ENCODE data around the gene SLC25A21.

SLC25A21 gene

GRCh38 chr14:36757734-36758601 lies 414.4 kb downstream of the SLC25A21 start:
- no peak for DNase-seq (ENCODE audit: low read depth)

DNA sequence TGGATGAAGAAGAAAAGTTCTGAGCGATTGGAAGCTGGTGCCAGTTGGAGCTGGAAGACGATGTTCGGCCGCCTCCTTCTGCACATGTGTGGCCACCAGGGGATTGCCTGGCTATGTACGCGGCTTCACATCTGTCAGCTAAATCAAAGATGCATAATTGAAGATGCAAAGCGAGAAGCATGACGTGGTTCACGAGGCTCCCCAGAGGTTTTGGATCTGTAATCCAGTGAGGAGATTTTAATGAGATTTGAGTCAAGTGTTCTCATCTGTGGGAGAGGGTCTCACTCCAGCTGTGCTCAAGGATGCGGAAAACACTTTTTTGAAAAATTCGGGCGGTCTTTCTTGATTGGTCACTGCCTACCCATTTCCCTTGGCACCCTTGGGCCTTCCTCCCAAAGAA lies 416.2 kb downstream of the SLC25A21 start:
- DNase-seq (ENCODE audit: low read depth) = no peak

DNA sequence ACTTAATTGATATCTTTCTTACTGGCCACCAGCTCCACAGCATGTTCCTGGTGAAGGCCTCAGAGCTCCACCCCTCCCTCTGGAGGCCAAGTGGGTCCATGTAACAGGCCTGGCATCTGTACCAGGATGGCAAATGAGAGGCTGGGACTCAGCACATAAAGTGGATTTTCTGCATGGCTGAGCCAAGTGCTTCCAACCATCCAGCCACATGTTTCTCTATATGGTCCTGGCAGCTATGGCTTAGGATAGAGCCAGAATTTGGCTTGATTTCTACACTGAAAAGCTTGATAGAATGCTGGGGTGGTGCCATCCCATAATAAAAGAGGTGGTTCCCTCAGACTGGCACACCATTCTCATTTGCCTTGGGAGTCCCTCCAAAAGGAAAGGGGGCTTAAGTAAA lies 416.6 kb downstream of the SLC25A21 start:
- no peak for DNase-seq (ENCODE audit: low read depth)

- no peak for DNase-seq (ENCODE audit: low read depth)
Observed at GRCh38 chr14:36751920-36752319, 420.5 kb downstream of the SLC25A21 start.

DNA sequence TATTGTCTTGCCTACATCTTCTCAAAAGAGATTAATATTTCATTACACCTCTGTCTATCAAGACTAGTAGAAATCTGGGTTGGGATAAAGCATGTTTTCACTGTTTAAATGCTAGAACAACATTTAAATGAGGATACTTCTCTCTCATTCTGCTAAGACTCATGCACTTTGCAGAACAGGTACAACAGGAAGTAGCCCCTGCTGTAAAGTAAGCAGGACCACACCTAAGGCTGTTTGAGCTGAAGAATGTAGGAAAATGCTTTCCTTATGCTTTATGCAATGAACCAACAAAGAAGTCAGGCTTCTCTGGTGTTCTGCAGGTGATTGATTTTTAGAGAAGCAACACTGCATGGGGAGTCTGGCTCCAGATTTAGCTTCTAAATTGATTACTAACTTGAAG lies 421.3 kb downstream of the SLC25A21 start:
- no peak for DNase-seq (ENCODE audit: low read depth)

DNA sequence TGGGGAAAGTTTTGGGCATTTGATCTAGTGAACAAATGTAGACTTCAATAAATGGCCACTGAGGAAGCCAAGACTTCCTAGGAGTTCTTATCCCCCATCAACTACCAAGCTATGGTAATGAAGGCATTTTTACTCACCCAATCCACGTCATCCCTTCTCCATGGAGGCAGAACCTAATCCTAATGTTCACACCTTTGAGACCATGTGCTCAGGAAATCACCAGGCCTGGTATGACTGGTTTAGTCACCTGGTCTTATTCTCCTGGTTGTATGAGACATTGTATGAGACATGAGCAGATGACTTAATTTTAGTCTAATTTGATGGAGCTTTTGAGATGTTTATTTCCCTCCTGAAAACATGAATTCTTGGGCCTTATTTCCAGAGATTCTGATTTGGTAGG lies 422.2 kb downstream of the SLC25A21 start:
- no peak for DNase-seq (ENCODE audit: low read depth)

DNA sequence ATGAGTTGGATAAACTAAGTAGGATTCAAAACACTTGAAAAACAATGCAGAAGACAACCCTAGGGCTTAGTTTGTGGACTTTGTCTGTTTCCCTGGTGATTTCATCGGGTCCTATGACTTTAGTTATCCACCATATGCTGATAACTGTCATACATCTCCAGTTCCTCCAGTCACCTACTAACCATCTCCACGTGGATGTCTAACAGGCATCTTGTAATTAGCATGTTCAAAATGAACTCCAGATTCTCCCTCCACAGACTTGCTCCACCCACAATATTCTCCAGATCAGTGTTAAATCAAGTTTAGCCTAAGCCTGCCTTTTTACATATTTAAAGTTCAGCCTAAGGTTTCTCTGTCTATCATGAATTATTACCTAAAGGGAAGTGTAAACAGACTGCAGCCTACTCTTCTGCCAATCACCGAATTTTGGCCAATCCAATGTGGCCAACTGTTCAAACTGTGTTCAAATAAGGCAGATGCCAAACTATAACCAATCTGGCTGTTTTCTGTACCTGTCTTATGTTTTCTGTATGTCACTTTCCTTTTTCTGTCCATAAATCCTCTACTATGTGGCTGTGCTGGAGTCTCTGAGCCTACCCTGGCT lies 423.7 kb downstream of the SLC25A21 start:
- no peak for DNase-seq (ENCODE audit: low read depth)

- peak; percentile 2 for DNase-seq (ENCODE audit: low read depth)
Observed at GRCh38 chr14:36747411-36748184, 424.8 kb downstream of the SLC25A21 start.

DNA sequence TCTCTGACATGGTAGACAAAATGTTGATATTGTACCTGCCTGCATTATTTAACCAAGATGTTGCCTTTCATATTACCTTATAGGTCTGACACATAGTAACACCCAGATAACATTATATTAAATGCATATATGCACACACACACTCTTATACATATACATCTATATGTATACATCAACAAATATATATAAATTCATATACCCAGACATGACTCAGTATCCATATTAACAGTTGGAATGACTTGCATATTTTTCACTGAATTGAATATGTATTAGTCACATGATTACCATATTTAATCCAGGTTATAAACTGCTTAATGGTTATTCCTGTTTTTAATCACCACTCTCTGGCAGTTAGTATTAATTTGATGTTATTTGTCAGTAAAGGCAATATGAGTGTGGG lies 425.5 kb downstream of the SLC25A21 start:
- DNase-seq (ENCODE audit: low read depth) = no peak

DNA sequence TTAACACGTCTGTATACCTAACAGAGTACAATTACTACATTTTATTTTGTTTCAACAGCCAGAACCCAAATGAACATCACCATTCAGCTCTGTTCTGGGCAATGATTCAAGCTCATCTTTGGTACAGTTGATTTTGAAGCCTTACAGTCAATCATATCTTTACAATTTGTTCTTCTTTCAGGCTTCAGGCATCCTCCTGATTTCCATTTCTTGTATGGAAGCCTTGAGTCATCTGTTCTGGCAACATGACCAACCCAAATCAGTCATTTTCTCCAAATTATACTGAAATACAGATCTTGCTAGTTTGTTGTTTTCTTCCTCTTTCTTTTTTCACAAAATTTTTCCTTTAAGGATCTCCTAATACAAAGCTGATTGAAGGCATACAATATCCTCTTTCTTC lies 430.5 kb downstream of the SLC25A21 start:
- no peak for DNase-seq (ENCODE audit: low read depth)

DNA sequence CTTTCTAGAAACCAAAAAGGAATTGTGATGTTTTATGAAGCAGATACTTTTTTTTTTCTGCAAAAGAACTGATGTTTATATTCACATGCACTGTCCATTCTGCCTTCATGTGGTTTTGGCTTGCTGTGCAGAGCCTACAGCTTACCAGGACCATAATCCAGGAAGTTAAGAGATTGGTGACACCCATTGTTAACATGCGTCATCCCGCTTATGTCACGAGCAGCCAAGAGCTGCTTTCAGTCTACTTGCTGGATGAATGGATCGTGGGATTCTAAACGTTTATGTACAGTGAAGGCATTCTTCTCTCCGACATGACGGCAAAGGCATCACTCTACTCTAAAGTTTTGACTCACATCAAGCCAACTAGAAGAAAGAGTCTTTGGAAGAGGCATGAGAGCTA lies 434.1 kb downstream of the SLC25A21 start:
- DNase-seq (ENCODE audit: low read depth) = no peak

- DNase-seq (ENCODE audit: low read depth) = no peak
Observed at GRCh38 chr14:36726128-36726527, 446.3 kb downstream of the SLC25A21 start.

- DNase-seq (ENCODE audit: low read depth) = no peak
Observed at GRCh38 chr14:36724162-36724561, 448.2 kb downstream of the SLC25A21 start.

GRCh38 chr14:36723530-36723929 lies 448.9 kb downstream of the SLC25A21 start:
- no peak for DNase-seq (ENCODE audit: low read depth)

GRCh38 chr14:36721877-36722276 lies 450.5 kb downstream of the SLC25A21 start:
- no peak for DNase-seq (ENCODE audit: low read depth)

- no peak for DNase-seq (ENCODE audit: low read depth)
Observed at GRCh38 chr14:36720657-36721056, 451.7 kb downstream of the SLC25A21 start.

DNA sequence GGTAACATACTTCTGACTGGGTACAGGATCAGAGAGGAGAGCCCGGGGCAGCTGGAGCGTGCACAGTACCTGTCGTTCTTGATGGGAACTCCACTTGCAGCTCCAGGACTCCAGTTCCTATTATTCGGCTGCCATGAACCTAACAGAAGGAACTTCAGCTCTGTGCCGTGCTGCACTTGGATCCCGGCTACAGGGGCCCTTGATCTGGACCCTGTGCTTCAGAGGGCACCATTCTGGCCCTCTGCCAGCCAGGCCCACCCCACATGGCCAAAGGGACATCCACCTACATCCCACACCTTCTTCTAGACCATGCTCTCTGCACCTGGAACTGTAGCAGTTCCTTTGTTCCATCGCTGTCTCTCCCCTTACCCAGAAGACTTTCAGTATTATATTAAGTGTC lies 452.6 kb downstream of the SLC25A21 start:
- DNase-seq (ENCODE audit: low read depth) = no peak

DNA sequence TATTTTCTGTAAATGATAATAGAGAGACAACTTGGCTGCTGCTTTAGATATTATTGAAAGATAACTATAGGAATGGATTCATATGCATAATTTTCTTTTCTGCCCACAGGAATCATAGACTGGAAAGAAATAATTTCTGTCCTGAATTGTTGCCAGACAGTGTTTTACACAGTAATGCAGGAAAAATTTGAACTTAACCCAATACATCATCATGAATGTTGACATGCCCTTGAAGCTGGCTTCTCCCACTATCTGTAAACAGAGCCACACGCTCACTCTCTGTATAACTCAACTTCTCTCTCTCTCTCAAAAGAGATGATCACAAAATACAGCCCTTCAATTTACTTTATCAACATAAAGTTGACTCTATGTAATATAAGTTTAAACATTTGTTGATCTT lies 454.2 kb downstream of the SLC25A21 start:
- peak; percentile 25 for DNase-seq (ENCODE audit: low read depth)

GRCh38 chr14:36717363-36717762 lies 455.0 kb downstream of the SLC25A21 start:
- no peak for DNase-seq (ENCODE audit: low read depth)

GRCh38 chr14:36716614-36717184 lies 455.7 kb downstream of the SLC25A21 start:
- no peak for DNase-seq (ENCODE audit: low read depth)

DNA sequence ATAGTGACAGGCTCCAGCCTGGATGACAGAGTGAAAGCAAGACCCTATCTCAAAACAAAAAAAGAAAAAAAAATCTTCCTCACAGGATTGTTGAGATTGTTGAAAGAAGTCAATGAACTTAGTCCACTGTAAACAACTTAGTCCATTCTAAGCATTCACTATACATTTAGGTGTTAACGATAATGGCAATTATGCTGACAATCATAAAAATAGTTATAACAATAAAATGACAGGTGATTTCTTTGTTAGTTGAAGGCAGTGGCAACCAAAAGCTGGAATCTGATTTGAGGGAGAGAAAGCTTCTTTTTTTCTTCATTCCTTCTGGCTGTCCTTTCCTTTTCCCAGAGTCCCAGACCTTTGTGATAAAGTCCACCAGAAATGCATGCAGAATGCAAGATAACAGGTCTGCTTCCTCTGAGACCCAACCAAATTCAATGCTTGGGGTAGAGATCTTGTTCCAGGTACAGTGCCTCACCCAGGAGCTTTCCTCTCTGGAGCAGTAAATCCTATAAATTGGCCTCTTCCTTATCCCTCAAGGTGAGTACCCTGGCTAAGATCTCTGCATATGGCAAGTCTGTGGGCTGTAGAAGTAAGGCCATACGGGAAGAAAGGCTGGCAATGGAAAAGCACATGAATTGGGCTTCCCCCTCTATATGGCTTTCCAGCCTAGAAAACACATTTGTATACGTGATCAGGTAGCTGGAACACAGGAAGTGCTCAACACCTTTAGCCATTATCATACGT lies 458.3 kb downstream of the SLC25A21 start:
- DNase-seq (ENCODE audit: low read depth) = no peak

GRCh38 chr14:36707570-36707969 lies 464.8 kb downstream of the SLC25A21 start:
- DNase-seq (ENCODE audit: low read depth) = no peak
